Left renal cortex interstitium (tissue), 4 donors: ENCODE results near the gene TSHZ1. TPM values are rescaled to one million over a fixed set of nuclear protein-coding genes. Genes with fewer than 3 reads are reported as not detected.

Experiments used
- DNase-seq, 4 donors: peaks; one replicate each; pipeline ENCODE4 v3.0.0-alpha.2; 2013; ENCODE audit warnings: low read depth in 4 of 4, low spot score in 2 of 4, missing footprints in 1 of 4
- polyA plus RNA-seq, 4 donors: library from polyadenylated mRNA; unstranded; fragments of 120-200 nt; gene quantifications; one replicate each; pipeline ENCODE4 v1.2.1, GENCODE V29; 2013; ENCODE audit not compliant: insufficient read length in 4 of 4

Gene TSHZ1
- polyA plus RNA-seq, 4 donors, result 32.8 to 38.2 (median 35.2) TPM

- DNase-seq, result no peak
These were observed 3.1 kb upstream of the TSHZ1 start for GRCh38 chr18:75207310-75208154.

- DNase-seq, result no peak
These were observed 2.3 kb upstream of the TSHZ1 start for GRCh38 chr18:75208155-75208835.

DNA sequence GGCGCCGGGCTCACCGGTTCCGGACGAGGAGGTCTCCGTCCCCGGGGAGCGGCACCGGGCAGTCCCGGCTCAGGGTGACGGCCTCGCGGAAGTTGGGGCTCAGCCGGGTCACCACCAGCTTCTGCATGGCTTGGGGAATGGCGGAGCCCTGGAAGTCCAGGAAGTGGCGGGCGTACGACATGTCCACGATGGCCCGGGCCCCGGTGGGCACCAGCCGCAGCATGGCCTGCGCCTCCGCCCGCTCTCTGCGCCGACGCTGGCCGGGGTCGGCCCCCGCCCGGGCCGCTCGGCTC is 1.8 kb upstream of the TSHZ1 start:
- no peak for DNase-seq

DNA sequence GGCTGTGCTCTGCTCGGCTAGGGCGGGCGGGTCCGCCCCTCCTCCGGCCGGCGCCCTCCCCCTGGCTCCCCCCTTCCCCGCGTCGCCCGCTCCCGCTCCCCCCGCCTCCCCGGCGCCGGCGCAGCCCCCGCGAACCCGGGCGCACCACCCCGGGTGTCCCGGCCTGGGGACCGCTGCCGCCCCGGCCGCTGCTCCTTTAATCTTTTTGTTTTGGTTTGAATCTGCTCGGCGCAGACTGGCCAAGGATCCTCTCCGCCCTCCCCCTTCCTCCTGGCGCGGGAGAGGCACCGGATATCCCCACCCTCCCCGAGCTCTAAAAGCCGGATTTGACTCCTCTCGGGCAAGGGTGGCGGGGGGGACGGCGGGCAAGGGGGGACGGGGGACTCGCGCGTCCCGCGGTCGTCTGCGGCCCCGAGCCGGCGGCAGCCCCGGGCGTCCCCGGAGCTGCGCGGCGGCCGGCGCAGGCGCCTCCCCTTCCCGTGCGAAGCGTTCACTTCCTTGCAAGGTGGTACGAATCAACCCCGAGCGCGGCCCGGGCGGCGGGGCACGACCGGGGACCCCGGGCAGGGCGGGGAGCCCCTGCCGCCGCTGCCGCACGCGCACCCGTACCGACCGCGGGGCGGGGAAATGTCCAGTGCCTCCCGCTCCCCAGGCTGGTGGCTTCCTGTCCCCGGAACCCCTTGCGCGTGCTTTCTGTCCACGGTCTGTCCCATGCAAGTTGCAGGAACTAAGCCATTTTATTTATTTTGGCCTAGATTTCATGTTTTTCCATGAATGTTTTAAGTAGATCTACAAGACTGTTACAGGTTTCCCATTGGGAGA is 1.3 kb upstream of the TSHZ1 start, which contains the start of gene PTGR3:
PTGR3 (minus strand) TSS at position 11 of the 822 bp plus-strand sequence. CDS start 81 bp downstream, outside the sequence.
- no peak for DNase-seq

DNA sequence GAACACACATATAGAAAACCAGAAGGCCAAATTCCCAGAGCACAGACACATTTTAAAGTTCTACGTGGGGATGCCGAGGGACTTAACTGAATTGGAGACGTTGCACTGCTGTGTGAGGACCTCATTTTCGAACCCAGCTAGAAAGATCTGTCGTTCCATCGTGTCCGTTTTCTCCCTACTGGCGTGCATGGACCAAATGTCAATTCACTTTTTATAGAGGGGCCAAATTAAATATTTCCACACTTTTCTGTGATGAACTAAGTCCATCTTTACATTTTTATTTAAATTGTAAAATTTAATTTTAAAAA is 692 bp upstream of the TSHZ1 start:
- no peak for DNase-seq

DNA sequence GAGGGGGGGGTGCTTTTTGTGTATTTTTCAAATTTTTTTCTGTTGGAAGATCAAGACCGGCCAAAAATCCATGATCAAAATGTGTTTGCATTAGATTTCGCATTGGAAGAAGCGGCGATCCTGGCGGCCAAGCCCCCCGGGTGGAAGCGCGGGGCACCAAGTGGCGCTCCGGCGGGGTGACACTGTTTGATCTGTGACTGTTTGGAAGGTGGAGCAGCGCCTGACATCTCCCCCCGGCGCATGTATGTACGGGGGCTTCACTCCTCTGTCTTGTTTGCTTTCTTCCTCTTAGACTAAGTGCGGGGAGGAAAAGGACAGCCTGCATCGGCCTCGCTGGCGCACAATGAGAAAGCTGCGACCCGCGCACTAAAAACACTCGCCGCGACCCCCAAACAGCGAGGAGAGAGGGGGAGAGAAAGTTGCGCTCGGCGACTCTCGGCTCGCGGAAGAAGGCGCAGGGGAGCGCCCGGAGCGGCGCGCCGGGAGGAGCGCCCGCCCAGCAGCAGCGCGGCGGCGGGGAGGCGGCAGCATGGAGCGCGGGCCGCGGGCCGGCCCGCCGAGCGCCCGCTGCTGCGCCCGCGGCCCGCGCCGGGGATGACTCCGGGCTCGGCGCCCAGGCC is 515 bp downstream of the TSHZ1 start:
- no peak for DNase-seq

DNA sequence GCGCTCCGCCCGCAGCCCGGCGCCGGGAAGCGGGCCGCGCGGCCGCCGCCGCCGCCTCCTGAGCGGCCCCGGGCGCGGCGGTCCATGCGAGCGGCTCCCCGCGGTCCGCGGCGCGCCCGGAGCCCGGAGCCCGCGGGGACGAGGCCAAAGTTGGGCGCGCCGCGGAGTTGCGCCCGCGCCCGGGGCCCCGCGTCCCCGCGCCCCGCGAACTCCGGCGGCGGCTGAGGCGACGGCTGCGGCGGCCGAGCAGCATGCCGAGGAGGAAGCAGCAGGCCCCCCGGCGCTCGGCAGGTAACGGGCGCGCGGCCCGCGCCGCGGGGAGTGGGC is 992 bp downstream of the TSHZ1 start:
- DNase-seq, result no peak

- no peak for DNase-seq
These were observed 1.6 kb downstream of the TSHZ1 start for GRCh38 chr18:75211953-75212750.

GRCh38 chr18:75212751-75213090 is 2.1 kb downstream of the TSHZ1 start:
- no peak for DNase-seq

- no peak for DNase-seq
These were observed 3.2 kb downstream of the TSHZ1 start for GRCh38 chr18:75213611-75214331.

- DNase-seq, result no peak
These were observed 3.7 kb downstream of the TSHZ1 start for GRCh38 chr18:75214332-75214690.

DNA sequence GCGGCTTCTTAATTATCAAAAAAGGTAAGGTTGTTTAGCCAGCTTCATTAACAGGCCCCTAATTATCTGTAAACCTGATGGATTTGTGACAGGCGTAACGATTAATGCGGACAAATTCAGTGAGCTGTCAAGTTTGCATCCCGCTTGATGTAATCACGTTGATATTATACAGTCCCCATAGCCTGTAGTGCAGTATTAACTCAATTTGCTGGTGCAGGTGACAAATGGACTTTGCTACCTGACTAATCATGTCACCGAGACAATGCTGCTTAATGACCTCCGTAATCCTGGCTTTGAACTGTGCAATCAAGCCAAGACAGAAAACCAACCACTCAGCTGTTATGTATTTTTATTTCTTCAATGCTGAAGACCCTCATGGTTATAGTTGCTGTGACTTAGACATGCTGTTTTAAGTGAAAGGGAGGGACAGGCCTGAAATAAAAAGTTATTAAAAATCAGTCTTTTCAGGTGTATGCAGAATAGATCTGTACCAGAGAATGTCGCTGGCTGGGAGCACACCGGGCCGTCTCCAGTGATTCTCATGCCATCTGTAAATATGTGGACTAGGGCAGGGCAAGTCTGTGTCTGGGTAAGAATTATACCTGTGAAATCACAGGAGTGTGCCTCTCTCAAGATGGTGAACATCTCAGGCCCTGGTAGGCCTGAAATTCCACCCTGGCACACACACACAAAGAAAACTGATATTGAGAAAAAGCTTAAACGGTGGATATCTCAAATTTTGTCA is 4.3 kb downstream of the TSHZ1 start:
- no peak for DNase-seq

DNA sequence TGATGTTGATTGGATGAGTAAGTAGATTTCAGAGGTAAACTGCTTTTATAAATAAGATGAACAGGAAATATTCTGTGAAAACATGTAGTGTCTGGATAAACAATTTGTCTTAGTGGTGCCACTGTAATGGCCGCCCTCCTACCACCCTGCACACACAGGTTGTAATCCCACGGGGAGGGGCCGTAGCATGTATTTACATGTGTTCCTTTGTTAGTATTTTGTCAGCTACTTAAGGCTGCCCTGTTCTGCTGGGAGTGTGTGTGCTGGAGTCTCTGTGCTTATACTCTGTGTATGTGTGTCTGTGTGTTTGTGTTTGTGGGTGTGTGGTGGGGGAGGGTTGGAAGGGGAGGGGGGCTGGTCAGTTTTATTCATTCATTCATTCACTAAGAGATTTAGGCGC is 5.1 kb downstream of the TSHZ1 start:
- DNase-seq, result no peak

- no peak for DNase-seq
These were observed 5.8 kb downstream of the TSHZ1 start for GRCh38 chr18:75216212-75216910.

DNA sequence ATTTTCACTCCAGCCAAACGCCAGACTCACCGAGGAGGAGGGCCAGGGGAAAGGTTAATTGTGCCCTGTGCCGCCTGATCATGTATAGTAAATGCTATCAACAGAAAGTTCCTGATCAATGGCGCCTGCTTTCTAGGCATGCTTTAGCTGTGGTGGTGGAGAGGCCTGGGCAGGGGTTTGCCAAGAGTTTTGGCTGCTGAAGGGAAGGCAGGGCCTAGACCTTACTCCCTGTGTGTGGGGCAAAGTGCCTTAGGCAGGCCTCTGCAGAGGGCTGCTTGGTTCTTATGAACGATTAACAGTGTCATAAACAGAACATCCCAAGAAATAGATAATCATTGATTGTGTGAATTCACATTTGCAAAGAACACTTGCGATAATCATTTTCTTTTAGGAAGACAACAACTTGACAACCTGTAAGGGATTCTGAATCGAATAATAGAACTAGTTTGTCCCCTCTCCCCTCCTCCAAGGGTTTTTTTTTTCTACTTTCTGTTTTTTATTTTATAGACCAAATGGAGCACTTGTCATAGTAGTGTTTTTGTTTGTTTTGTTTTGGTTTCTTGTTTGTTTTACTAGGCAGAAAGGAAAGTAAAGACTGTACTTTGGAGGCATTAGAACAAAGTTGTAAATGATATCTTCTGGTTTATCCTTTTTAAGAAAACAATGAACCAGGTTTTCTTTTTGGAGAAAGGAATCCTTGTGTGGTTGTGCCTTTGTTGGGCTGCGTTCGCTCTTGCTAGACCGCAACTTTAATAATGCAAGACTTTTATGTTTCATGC is 6.5 kb downstream of the TSHZ1 start:
- no peak for DNase-seq

GRCh38 chr18:75218065-75218923 is 7.7 kb downstream of the TSHZ1 start:
- DNase-seq, result no peak
